ENCODE measurements around the gene KREMEN1. TPM values are rescaled to one million over a fixed set of nuclear protein-coding genes. Genes with fewer than 3 reads are reported as not detected.

The KREMEN1 gene, protein sequence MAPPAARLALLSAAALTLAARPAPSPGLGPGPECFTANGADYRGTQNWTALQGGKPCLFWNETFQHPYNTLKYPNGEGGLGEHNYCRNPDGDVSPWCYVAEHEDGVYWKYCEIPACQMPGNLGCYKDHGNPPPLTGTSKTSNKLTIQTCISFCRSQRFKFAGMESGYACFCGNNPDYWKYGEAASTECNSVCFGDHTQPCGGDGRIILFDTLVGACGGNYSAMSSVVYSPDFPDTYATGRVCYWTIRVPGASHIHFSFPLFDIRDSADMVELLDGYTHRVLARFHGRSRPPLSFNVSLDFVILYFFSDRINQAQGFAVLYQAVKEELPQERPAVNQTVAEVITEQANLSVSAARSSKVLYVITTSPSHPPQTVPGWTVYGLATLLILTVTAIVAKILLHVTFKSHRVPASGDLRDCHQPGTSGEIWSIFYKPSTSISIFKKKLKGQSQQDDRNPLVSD
- total RNA-seq (10 to 100 TPM in 1 of 2 donors, 1 to 10 TPM in 1; 5.7 to 12.7 TPM), polyA plus RNA-seq (ENCODE audit: insufficient read length in 2 of 2) (1 to 10 TPM; 7.1 to 9.5 TPM)
- long read RNA-seq, donor 1, full-length matches to known transcripts: 4 of 4 reads
- long read RNA-seq, donor 1, partial matches to known transcripts: 0 of 4 reads
- long read RNA-seq, donor 1, other reads (novel, unspliced or antisense): 0 of 4 reads
- long read RNA-seq, donor 2: 0 reads
- long read RNA-seq, donor 3: 0 reads
- long read RNA-seq, donor 4, full-length matches to known transcripts: 2 of 2 reads
- long read RNA-seq, donor 4, partial matches to known transcripts: 0 of 2 reads
- long read RNA-seq, donor 4, other reads (novel, unspliced or antisense): 0 of 2 reads

DNA sequence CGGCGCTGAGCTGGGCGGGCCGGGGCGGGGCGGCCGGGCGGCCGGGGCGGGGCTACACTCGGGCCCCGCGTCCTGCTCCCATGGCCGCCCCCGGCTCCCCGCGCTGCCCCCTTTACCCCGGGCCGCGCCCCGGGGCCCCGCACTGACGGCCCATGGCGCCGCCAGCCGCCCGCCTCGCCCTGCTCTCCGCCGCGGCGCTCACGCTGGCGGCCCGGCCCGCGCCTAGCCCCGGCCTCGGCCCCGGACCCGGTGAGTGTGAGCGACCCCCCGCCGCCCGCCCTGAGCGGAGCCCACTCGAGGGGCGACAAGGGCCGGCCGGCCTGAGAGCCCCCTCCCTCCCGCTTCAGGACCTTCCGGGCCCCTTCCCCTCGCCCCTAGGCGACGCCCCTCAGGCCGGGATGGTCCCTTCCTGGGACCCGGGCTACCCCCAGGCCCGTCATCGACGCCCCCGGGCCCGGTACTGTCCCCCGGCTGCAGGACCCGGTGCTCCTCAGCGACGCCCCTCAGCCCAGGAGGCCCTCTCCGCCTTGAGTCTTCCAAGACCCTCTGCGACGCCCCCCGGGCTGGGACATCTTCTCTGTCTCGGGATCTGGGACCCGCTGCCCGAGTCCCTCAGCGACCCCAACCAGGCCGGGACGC is at the start of gene KREMEN1:
Gene KREMEN1, plus strand, starts transcription at position 57 of the 639 bp plus-strand sequence. Its CDS starts 96 bp downstream, at position 153.
- under 1% methylated on average over 73 of the region's 76 CpGs for WGBS (ENCODE audit: insufficient coverage)
- peaks cover 30% of the 10 kb centered on the region for H3K4me1 ChIP-seq (ENCODE audit: control insufficient read depth, insufficient read depth, low read length)
- peak within 1 kb of the TSS; percentile 63 for H3K4me3 ChIP-seq (ENCODE audit: low read depth, low read length)
- peaks cover 32% of the 10 kb centered on the region for H3K27me3 ChIP-seq (ENCODE audit: control insufficient read depth, insufficient read depth, low read length)
- H3K9me3 ChIP-seq (ENCODE audit: control insufficient read depth, insufficient read depth, low read length): no peaks in the 10 kb centered on the region
- no peaks in the 10 kb centered on the region for H3K36me3 ChIP-seq (ENCODE audit: control insufficient read depth, insufficient read depth, low read length)
- H3K27ac ChIP-seq (ENCODE audit: low read depth, low read length): peak within 1 kb of the TSS; percentile 51
- peak in 1 of 6 donors; percentile 32 for DNase-seq (ENCODE audit: low read depth in 4 of 6, low spot score in 6 of 6)

DNA sequence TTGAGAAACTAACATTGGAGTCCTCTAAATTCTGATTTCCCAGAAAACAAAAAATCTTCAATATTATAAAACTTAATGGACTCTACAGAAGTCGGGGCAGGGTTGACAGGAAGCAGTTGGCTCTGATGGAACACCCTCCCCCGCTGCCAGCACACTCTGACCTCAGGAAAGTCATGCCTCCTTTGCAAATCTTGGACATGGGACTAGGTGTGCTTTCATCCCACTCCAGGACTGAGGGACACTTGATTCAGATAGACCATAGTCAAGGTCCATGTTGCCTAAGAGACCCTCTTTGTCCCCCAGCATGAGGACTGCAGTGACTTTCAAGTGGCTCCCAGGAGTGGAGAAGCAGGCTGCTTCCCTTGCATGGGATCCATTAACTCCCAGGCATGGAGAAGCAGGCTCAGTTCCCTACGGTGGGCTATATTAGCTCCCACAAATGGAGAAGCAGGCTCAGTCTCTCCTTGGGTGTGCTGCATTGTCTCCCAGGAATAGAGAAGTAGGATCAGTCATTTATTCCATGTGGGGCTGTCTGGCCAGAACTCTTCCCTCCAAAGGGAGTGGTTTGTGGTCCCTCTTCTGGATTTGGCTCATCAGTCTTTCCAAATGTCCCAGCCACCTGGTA is 49.6 kb upstream of the KREMEN1 start:
- Histone ChIP-seq H3K9me3 (ENCODE audit: control insufficient read depth, insufficient read depth, low read length) (no peaks in the 10 kb centered on the region), H3K36me3 (ENCODE audit: control insufficient read depth, insufficient read depth, low read length) (no peaks in the 10 kb centered on the region), H3K4me3 (ENCODE audit: low read depth, low read length) (no peak overlapping the region), H3K27ac (ENCODE audit: low read depth, low read length) (no peak overlapping the region), H3K4me1 (ENCODE audit: control insufficient read depth, insufficient read depth, low read length) (no peaks in the 10 kb centered on the region), H3K27me3 (ENCODE audit: control insufficient read depth, insufficient read depth, low read length) (no peaks in the 10 kb centered on the region)
- no peak for DNase-seq (ENCODE audit: low read depth in 4 of 6, low spot score in 6 of 6)
- WGBS (ENCODE audit: insufficient coverage): 58% methylated on average over 3 of the region's 3 CpGs

DNA sequence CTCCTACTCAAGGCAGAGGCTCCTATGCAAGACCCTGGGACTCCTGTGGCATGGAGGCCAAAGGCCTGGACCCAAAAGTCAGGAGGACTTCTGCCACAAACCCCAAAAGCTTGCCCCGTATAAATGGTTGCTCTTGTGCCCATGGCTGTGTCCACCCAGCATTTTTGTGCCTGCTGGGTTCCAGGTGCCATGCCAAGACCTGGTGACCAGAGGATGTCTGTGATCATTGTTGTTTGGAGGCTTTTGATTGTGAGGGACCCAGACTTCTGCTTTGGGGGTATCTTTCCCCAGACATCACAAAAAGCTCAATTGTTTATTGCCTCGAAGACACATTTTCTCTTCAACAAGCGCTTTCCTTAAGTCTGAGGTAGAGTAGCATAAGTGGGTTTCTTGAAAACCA is 46.3 kb upstream of the KREMEN1 start:
- Histone ChIP-seq H3K27me3 (ENCODE audit: control insufficient read depth, insufficient read depth, low read length) (no peaks in the 10 kb centered on the region), H3K9me3 (ENCODE audit: control insufficient read depth, insufficient read depth, low read length) (no peaks in the 10 kb centered on the region), H3K36me3 (ENCODE audit: control insufficient read depth, insufficient read depth, low read length) (no peaks in the 10 kb centered on the region), H3K4me3 (ENCODE audit: low read depth, low read length) (no peak overlapping the region), H3K27ac (ENCODE audit: low read depth, low read length) (no peak overlapping the region), H3K4me1 (ENCODE audit: control insufficient read depth, insufficient read depth, low read length) (peaks cover 17% of the 10 kb centered on the region)
- no peak for DNase-seq (ENCODE audit: low read depth in 4 of 6, low spot score in 6 of 6)
- WGBS (ENCODE audit: insufficient coverage): no CpG with 5 or more reads among the region's 3 CpGs

DNA sequence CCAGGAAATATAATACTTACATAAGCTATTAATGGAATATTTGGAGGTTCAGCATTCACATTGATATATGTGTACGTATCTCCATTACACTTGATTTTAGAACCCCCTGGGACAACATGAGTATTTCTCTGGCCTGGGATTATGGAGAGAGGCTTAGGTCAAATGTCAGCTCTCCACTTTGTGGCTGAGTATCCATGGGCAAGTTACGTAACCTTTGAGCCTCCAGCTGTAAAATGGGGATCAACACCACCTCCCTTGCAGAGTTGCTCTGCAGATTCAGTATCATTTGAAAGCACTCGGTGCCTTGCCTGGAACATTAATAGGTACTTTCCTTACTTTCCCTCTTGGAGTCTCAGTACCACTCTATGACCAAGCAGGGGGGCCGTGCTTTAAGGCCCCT is 44.4 kb upstream of the KREMEN1 start:
- 95% methylated on average over 3 of the region's 4 CpGs for WGBS (ENCODE audit: insufficient coverage)
- H3K27ac ChIP-seq (ENCODE audit: low read depth, low read length): no peak overlapping the region

DNA sequence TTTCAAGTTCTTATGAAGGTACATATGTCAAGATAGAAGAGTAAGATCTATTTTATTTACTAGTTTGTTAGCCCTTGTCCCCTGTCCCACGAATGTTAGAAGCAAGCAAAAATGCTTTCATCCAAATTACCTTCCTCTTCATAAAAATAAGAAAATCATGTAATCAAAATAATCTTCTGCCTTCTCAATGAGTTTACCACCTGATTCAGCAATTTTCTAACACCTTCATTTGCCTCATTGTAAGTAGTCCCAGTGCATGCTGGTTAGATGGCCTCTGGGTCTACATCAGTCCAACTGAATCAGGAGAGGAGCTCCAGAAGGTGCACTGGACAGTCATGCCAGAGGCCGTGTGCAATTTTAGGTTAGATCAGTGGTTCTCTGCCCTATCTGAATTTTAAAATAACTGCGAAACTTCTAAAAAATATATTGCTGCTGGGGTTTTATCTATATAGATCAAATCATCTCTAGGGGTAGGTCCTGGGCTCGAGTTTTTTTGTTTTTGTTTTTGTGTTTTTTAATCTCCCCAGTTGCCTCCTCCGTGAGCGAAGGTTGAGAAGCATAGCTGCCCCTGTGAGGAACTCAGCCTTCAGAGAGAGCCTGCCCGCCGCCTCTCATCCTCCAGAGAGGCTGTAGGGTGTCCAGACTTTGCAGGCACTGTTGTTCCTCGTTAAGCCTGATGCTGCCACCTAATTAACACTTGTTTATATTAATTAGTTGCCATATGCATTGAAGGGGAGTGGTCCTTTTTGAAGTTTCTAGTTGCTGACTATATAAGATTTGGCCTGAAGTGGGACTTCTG is 43.4 kb upstream of the KREMEN1 start:
- Histone ChIP-seq H3K27ac (ENCODE audit: low read depth, low read length) (no peak overlapping the region), H3K4me3 (ENCODE audit: low read depth, low read length) (no peak overlapping the region), H3K9me3 (ENCODE audit: control insufficient read depth, insufficient read depth, low read length) (no peaks in the 10 kb centered on the region), H3K27me3 (ENCODE audit: control insufficient read depth, insufficient read depth, low read length) (no peaks in the 10 kb centered on the region), H3K36me3 (ENCODE audit: control insufficient read depth, insufficient read depth, low read length) (no peaks in the 10 kb centered on the region), H3K4me1 (ENCODE audit: control insufficient read depth, insufficient read depth, low read length) (peaks cover 32% of the 10 kb centered on the region)
- 80% methylated on average over 1 of the region's 9 CpGs for WGBS (ENCODE audit: insufficient coverage)
- no peak for DNase-seq (ENCODE audit: low read depth in 4 of 6, low spot score in 6 of 6)

More for the DNA sequence above, 44.4 kb upstream of the KREMEN1 start:
- Histone ChIP-seq H3K27me3 (ENCODE audit: control insufficient read depth, insufficient read depth, low read length) (no peaks in the 10 kb centered on the region), H3K4me3 (ENCODE audit: low read depth, low read length) (no peak overlapping the region), H3K9me3 (ENCODE audit: control insufficient read depth, insufficient read depth, low read length) (no peaks in the 10 kb centered on the region), H3K36me3 (ENCODE audit: control insufficient read depth, insufficient read depth, low read length) (no peaks in the 10 kb centered on the region), H3K4me1 (ENCODE audit: control insufficient read depth, insufficient read depth, low read length) (peaks cover 32% of the 10 kb centered on the region)
- no peak for DNase-seq (ENCODE audit: low read depth in 4 of 6, low spot score in 6 of 6)

DNA sequence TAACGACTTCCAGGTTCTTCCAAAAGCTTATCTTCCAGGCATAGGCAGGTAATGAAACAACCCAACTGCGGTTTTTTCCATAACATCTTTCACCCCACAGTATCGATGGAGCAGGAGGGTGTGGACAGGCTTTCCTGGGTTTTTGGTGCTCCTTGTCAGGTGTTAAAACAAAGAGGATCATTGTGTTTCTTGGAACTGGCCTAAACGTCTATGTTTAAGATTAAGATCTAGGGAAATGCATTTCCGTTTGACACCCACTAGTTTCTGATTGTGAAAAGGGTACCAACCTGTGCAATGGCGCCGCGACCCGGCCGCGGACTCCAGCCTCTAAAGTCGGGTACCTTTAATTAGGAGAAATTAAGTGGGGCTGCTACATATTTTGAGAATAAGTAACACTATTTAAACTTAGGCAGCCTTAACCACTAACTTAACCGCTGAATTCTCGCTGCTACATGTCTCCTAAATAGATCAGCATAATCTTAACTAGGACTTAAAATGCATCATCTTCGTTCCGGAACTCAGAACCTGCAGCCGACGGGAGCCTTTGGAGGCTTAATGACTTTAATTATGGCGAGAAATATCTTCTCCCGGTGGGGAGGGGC is 42.7 kb upstream of the KREMEN1 start:
- no peaks in the 10 kb centered on the region for H3K36me3 ChIP-seq (ENCODE audit: control insufficient read depth, insufficient read depth, low read length)
- H3K4me1 ChIP-seq (ENCODE audit: control insufficient read depth, insufficient read depth, low read length): peaks cover 32% of the 10 kb centered on the region
- H3K27ac ChIP-seq (ENCODE audit: low read depth, low read length): peak overlapping the region; percentile 89
- no peaks in the 10 kb centered on the region for H3K27me3 ChIP-seq (ENCODE audit: control insufficient read depth, insufficient read depth, low read length)
- peak overlapping the region; percentile 31 for H3K4me3 ChIP-seq (ENCODE audit: low read depth, low read length)
- WGBS (ENCODE audit: insufficient coverage): 12% methylated on average over 8 of the region's 20 CpGs
- no peaks in the 10 kb centered on the region for H3K9me3 ChIP-seq (ENCODE audit: control insufficient read depth, insufficient read depth, low read length)
- peak in 1 of 6 donors; percentile 54 for DNase-seq (ENCODE audit: low read depth in 4 of 6, low spot score in 6 of 6)

DNA sequence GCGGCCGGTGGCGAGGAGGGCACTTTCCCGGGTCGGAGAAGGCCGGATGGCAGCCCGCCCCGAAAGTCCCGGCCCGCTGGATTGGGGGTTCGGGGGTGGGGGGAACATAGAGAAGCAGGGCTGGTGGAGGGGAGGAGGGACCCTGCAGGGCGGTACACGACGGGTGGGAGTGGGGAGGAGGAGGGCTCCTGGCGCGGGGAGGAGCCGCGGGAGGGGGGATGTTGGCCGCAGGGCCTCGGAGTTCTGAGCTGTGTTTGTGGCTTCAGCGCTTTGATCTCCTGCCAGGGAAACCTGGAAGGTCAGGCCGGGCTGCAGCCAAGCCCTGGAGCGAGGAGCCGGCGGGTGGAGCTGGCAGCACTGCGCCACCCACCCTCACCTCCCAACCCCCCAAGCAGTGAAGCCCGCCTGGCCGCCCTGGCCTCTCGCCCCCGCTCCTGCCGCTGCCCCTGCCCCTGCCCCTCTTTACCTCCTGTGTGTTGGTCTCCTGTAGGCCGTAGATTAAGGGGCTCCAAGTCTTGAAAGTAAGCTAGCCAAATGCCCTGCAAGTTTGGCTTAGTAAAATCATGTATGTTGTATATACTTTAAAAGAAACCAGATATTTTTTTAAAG is 42.1 kb upstream of the KREMEN1 start:
- H3K9me3 ChIP-seq (ENCODE audit: control insufficient read depth, insufficient read depth, low read length): no peaks in the 10 kb centered on the region
- H3K4me3 ChIP-seq (ENCODE audit: low read depth, low read length): peak overlapping the region; percentile 31
- no peaks in the 10 kb centered on the region for H3K27me3 ChIP-seq (ENCODE audit: control insufficient read depth, insufficient read depth, low read length)
- H3K36me3 ChIP-seq (ENCODE audit: control insufficient read depth, insufficient read depth, low read length): no peaks in the 10 kb centered on the region
- peaks cover 32% of the 10 kb centered on the region for H3K4me1 ChIP-seq (ENCODE audit: control insufficient read depth, insufficient read depth, low read length)
- peak in 4 of 6 donors; percentile 63 to 89 (median 78) for DNase-seq (ENCODE audit: low read depth in 4 of 6, low spot score in 6 of 6)
- H3K27ac ChIP-seq (ENCODE audit: low read depth, low read length): peak overlapping the region; percentile 89
- WGBS (ENCODE audit: insufficient coverage): 1% methylated on average over 22 of the region's 32 CpGs

DNA sequence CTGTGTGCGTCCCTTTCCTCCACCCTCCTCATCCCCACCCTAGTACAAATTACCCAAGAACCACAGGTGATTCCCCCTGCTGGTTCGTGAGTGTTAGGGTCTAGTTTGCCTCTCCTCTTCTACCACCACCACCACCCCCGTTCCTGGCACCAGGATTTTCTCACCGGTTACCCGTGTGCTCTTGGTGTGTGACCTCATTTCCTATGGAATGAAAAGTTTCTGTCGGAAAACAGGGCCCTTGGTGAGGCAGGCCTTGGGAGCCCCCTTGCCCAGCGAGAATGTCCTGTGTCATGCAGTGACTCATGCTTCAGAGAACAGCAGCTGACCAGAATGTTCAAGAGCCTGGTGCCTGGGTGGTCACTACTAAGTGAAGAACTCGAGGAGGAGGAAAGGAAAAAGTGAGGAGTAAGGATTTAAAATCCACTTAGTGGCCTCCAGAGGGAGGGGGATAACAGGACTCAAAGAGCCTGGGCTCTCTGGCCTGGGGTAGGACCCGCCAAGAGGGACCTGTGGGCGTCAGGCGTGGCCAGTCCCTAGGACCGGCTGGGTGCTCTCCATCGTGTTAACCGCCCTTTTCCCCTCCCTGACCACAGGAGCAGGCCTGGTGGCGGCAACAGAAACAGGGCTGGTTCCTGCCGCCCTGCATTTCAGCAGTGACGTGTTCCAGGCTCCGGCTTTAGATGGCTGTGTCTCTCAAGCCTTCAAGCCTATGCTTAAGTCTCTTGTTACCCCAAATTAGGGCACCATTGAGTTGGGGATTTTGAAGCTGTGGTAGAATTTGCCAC is 41.4 kb upstream of the KREMEN1 start:
- WGBS (ENCODE audit: insufficient coverage): 53% methylated on average over 13 of the region's 18 CpGs
- Histone ChIP-seq H3K36me3 (ENCODE audit: control insufficient read depth, insufficient read depth, low read length) (no peaks in the 10 kb centered on the region), H3K9me3 (ENCODE audit: control insufficient read depth, insufficient read depth, low read length) (no peaks in the 10 kb centered on the region), H3K4me1 (ENCODE audit: control insufficient read depth, insufficient read depth, low read length) (peaks cover 32% of the 10 kb centered on the region), H3K4me3 (ENCODE audit: low read depth, low read length) (no peak overlapping the region), H3K27me3 (ENCODE audit: control insufficient read depth, insufficient read depth, low read length) (no peaks in the 10 kb centered on the region), H3K27ac (ENCODE audit: low read depth, low read length) (peak overlapping the region; percentile 89)
- peak in 2 of 6 donors; percentile 50 to 69 for DNase-seq (ENCODE audit: low read depth in 4 of 6, low spot score in 6 of 6)
